ENCODE data around the gene RASSF3.
"Not testable (repeated sequence)": the region's sequence is repeated elsewhere in the genome, so short reads cannot be mapped to it uniquely, and the experiment has no call there.

RASSF3 gene

DNA sequence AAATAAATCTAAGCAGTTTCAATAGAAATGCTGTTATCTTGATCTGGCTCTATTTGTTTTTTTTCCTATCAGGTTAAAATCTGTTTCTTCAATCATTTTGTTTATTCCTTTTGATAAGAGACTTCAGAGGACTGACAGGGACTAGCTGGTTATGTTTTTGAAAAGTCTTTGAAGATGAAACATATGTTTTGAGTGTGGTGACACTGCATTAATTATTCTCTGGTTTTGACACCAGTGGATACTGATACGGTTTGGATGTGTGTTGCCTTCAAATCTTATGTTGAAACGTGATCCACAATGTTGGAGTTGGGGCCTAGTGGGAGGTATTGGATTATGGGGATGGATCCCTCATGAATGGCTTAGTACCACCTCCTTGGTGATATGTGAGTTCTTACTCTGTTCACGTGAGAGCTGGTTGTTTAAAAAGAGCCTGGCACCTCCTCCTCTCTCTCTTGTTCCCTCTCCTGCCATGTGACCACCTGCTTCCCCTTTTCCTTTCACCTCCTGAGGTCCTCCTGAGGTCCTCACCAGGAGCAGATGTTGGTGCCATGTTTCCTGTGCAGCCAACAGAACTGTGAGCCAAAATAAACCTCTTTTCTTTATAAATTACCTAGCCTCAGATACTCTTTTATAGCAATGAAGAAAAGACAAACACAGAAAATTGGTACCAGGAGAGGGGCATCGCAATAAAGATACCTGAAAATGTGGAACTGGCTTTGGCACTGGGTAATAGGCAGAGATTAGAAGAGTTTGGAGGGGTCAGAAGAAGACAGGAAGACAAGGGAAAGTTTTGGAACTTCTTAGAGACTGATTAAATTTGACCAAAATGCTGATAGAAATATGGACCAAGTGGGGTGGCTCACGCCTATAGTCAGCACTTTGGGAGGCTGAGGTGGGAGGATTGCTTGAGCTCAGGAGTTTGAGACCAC, 23.0 kb downstream of the RASSF3 start:
- no peak for DNase-seq (ENCODE audit: low read depth)

- no peak for DNase-seq (ENCODE audit: low read depth)
These were observed 23.6 kb downstream of the RASSF3 start for GRCh38 chr12:64633940-64634337.

DNA sequence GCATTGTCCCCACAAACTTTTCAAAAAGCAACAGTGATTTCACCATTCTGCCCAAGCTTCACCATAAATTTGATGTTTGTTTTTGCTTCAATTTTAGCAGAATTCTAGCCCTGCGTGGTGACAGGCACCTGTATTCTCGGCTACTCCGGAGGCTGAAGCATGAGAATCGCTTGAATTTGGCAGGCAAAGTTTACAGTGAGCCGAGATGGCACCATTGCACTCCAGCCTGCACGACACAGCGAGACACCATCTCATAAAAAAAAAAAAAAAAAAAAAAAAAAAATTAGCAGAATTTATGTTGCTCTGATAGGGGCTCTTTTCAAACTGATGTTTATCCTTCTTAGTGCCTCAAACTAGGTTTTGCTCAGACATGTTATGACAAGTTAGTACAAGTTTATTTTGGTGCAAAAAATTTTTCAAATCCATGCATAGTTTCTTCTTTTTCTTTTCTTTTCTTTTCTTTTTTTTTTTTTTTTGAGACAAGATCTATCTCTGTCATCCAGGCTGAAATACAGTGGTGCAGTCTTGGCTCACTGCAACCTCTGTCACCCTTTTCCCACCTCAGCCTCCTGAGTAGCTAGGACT, 24.3 kb downstream of the RASSF3 start:
- no peak for DNase-seq (ENCODE audit: low read depth)

DNA sequence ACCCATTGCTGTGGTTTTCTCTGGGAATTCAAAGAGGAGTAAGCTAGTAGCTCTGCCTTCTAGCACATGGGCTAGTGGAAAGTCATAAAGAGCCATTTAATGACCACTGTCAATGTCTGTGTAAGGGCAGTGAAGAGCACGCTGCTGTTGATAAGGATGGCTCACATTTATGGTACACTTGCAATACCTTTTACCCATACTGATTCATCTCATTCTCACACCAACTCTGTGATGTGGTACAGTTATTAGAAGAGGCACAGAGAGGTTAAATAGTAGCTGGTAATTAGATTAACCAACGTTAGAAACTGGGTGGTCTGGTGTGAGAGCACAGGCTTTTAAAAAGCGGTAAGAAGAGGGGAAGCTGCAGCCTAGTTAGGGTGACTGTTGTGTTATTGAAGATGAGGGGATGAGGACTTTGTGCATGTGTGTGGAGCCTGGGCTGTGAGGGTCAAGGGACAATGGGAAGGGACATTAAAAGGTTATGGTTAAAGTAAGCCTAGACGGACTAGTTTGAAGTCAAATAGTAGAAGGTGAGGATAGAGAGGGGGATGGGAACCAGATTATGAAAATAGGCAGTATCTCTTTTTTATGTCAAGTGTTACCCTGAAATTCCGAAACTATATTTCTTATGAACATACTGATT, 25.2 kb downstream of the RASSF3 start:
- no peak for DNase-seq (ENCODE audit: low read depth)

DNA sequence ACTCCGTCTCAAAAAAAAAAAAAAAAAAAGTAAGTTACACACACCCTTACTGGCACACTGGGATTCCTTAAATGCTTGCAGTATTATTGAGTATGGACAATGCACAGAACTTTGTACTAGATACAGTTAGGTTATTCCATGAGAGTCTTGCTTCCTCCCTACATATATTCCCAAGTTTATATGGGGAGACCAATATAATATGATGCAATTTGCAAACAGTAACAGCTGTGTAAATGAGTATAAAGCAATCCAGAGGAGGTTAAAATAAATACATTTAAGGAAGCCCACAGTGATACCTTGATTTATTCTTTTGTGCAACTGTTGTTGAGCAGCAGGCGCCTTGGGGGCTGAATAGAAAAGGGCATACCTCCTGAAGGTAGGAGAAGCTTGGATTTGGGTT, 26.6 kb downstream of the RASSF3 start:
- DNase-seq (ENCODE audit: low read depth): no peak

GRCh38 chr12:64639466-64639865, 29.2 kb downstream of the RASSF3 start:
- no peak for DNase-seq (ENCODE audit: low read depth)

GRCh38 chr12:64646318-64646717, 36.0 kb downstream of the RASSF3 start:
- DNase-seq (ENCODE audit: low read depth): no peak

GRCh38 chr12:64649487-64649886, 39.2 kb downstream of the RASSF3 start:
- DNase-seq (ENCODE audit: low read depth): no peak

DNA sequence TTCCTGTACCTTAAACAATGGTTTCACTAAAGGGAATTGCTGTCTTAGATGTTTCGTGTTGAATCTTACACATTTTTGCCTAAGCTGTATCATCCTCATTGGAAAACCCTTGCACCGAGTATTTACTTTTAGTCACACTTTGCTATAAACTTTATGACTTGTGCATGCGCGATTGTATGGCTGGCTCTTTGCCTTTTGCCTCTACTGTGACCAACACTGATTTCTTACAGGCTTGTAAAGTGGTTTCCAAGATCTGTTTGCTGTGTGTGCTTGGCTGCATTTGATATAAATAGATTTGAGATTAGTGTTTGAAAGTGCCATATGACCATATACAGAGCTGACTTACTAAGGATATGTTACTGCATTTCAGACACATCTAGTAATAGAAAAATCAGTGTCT, 40.5 kb downstream of the RASSF3 start:
- DNase-seq (ENCODE audit: low read depth): no peak

- DNase-seq (ENCODE audit: low read depth): no peak
These were observed 42.1 kb downstream of the RASSF3 start for GRCh38 chr12:64652346-64652745.

GRCh38 chr12:64653123-64653522, 42.8 kb downstream of the RASSF3 start:
- DNase-seq (ENCODE audit: low read depth): no peak

DNA sequence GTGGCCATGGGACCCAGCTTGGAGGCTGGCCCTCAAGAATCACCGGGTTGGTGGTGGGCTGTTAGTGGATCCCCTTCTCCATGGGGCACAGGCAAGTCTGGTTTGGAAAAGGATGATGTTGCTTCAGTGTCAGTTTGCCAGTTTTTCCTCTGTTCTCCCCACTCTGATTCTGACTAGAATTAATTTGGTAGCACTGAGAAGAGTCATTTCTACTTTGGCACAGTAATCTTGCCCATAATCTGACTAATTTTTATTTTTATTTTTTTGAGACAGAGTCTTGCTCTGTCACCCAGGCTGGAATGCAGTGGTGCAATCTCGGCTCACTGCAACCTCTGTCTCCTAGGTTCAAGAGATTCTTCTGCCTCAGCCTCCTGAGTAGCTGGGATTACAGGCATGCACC, 43.6 kb downstream of the RASSF3 start:
- DNase-seq (ENCODE audit: low read depth): not testable (repeated sequence)

- DNase-seq (ENCODE audit: low read depth): no peak
These were observed 44.8 kb downstream of the RASSF3 start for GRCh38 chr12:64655141-64655540.

DNA sequence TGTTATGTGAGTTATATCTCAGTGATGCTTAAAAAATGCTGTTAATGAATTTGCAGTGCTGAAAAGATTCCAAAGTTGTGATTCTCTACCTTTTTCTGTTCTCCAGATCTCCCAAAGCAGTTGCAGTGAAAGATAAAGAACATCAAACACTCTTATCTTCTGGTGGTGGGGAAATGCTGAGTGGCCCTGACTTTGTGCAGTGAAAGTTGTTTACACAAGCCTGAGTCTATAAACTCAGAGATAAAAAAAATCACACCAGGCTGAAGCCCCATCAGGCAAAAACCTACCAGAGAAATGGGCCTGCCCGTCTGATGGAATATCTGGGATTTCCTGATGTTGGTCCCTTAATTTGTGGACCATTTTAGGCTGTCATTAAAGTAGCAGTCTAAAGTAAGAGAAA, 46.1 kb downstream of the RASSF3 start:
- DNase-seq (ENCODE audit: low read depth): no peak

GRCh38 chr12:64658892-64659481, 48.7 kb downstream of the RASSF3 start:
- no peak for DNase-seq (ENCODE audit: low read depth)

GRCh38 chr12:64660237-64661018, 50.1 kb downstream of the RASSF3 start:
- no peak for DNase-seq (ENCODE audit: low read depth)

GRCh38 chr12:64663015-64663414, 52.7 kb downstream of the RASSF3 start:
- no peak for DNase-seq (ENCODE audit: low read depth)

DNA sequence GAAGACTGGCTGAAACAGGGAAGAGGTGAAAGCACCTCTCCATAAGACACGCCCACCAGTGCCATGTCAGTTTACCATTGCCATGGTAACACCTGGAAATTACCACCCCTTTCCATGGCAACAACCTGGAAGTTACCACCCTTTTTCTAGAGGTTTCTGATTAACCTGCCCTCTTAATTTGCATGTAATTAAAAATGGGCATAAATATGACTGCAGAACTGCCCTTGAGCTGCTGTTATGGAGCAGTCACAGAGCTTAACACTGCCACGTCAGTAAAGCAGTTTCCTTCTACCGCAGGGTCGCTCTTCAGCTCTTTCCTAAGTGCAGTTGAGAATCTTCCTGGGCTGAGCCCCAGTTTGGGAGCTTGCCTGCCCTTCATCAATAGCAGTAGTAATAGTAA, 55.2 kb downstream of the RASSF3 start:
- no peak for DNase-seq (ENCODE audit: low read depth)

- no peak for DNase-seq (ENCODE audit: low read depth)
These were observed 56.0 kb downstream of the RASSF3 start for GRCh38 chr12:64666054-64666914.

DNA sequence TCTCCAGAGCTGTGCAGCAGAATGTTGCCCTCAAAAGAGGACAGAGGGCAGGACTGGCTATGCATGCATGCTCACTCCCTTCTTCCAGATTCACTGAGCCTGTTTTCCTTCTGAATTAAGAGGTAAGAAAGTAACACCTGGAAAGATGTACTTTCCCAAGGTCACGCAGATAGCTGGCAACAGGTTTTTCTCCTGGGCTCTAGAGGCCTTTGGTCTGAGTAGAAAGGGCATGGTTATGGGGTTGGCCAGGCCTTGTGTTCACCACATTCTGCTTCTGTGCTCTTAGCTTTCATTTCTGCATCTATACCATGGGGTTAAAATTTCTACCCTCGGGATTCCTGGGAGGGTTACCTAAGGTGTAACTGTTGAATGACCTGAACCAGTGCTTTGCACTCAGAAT, 57.5 kb downstream of the RASSF3 start:
- DNase-seq (ENCODE audit: low read depth): no peak

GRCh38 chr12:64669270-64669842, 59.1 kb downstream of the RASSF3 start:
- no peak for DNase-seq (ENCODE audit: low read depth)
